ENCODE results near the gene NAA38. TPM values are rescaled to one million over a fixed set of nuclear protein-coding genes. Genes with fewer than 3 reads are reported as not detected.

The NAA38 gene
- polyA plus RNA-seq, 1 donor (not counting 4 experiments of a cell fraction or from before 2014, with no cell fraction given), result 70.9 TPM

DNA sequence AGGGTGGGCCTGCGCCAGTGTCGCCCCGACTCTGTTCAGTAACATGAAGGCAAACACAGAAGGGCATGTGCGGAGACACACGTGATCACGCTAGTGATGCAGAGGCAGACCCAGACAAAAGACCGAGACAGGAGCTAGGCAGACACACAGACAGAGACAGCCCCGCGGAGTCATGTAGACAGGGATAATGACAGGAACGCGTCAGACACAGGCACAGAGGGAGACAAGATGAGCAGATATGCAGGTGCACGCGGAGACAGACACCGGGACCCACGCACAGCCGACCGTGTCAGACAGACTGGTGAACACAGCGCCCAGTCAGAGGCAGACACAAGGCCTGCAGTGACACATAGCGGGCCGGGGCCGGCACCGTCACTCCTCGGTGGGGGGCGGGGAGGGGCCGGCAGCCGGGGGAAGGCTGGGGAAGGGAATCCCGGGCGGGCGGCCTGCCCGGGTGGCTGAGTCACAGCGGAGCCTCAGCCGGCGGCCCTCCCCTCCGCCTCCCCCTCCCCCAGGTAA is 15.9 kb downstream of the NAA38 start:
- H3K4me3 ChIP-seq (ENCODE audit: control insufficient read depth in 2 of 3, extremely low read depth in 1 of 3, insufficient read depth in 2 of 3, low read depth in 1 of 3, low read length in 3 of 3), result peak overlapping the region; percentile 67 to 98 (median 97)
- peak overlapping the region; percentile 99 for H3K27ac ChIP-seq (ENCODE audit: control insufficient read depth, insufficient read depth, low read length)
- peaks cover 26% of the 10 kb centered on the region for H3K79me2 ChIP-seq (ENCODE audit: control insufficient read depth, insufficient read depth, low read length)
- no peaks in the 10 kb centered on the region for H3K9me1 ChIP-seq (ENCODE audit: control insufficient read depth, extremely low read depth, insufficient read depth, low read length)
- dilution Hi-C loops (cut with MboI; ENCODE audit: extremely low pct_ligation_motif_present, low sequenced_read_pairs), result no loop called here
- H3K9me3 ChIP-seq (ENCODE audit: control insufficient read depth, low read depth, low read length), result no peaks in the 10 kb centered on the region
- DNase-seq (ENCODE audit: low read depth, low spot score) (no peak), FAIRE-seq (peak; percentile 74)
- H3K36me3 ChIP-seq (ENCODE audit: control insufficient read depth in 2 of 2, extremely low read depth in 1 of 2, insufficient read depth in 2 of 2, low read length in 2 of 2), result peaks cover 7 to 13% of the 10 kb centered on the region in 2 experiments
- peaks cover 54% of the 10 kb centered on the region for H3K4me1 ChIP-seq (ENCODE audit: control insufficient read depth, extremely low read depth, insufficient read depth, low read length)
- peak overlapping the region; percentile 99 for H3K9ac ChIP-seq (ENCODE audit: control insufficient read depth, extremely low read depth, insufficient read depth, low read length)
- peaks cover 3% of the 10 kb centered on the region for H4K20me1 ChIP-seq (ENCODE audit: control insufficient read depth, extremely low read depth, insufficient read depth, low read length)
- H2AFZ ChIP-seq (ENCODE audit: control insufficient read depth, low read length), result peak overlapping the region; percentile 67
- TF ChIP-seq, protein P1, sequence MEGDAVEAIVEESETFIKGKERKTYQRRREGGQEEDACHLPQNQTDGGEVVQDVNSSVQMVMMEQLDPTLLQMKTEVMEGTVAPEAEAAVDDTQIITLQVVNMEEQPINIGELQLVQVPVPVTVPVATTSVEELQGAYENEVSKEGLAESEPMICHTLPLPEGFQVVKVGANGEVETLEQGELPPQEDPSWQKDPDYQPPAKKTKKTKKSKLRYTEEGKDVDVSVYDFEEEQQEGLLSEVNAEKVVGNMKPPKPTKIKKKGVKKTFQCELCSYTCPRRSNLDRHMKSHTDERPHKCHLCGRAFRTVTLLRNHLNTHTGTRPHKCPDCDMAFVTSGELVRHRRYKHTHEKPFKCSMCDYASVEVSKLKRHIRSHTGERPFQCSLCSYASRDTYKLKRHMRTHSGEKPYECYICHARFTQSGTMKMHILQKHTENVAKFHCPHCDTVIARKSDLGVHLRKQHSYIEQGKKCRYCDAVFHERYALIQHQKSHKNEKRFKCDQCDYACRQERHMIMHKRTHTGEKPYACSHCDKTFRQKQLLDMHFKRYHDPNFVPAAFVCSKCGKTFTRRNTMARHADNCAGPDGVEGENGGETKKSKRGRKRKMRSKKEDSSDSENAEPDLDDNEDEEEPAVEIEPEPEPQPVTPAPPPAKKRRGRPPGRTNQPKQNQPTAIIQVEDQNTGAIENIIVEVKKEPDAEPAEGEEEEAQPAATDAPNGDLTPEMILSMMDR (optimal IDR thresholded peaks at IDR 0.05 in 1 of 3, IDR thresholded peaks at IDR 0.05 in 1 of 3, conservative IDR thresholded peaks at IDR 0.05 in 1 of 3; ENCODE audit: extremely low read depth in 1 of 3, insufficient read depth in 2 of 3, low read length in 3 of 3), result peak in 1 of 3 experiments; percentile 67
- TF ChIP-seq EZH2 (IDR thresholded peaks at IDR 0.05; ENCODE audit: low read length), result no peak
- H3K4me2 ChIP-seq (ENCODE audit: control insufficient read depth, extremely low read depth, insufficient read depth, low read depth, low read length), result peak overlapping the region; percentile 99
- H3K27me3 ChIP-seq (ENCODE audit: control insufficient read depth, extremely low read depth, insufficient read depth, low read length), result no peaks in the 10 kb centered on the region

DNA sequence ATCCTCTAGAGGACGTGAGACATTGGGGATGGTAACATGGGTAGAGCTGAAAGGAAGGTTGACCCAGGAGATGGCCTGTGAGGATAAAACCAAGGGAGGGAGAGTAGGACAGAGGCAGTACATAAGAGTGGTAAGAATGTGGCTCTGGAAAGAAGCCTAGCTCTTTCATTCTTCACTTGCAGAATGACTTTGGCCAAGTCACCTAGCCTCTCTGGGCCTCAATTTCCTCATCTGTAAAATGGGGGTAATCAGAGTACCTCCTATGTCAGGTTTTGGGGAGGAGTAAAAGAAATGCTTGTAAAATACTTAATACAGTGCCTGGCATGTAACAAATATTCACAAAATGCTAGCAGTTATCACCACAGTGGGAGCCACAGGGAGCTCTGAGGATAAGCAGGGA is 16.5 kb downstream of the NAA38 start:
- Histone ChIP-seq H4K20me1 (ENCODE audit: control insufficient read depth, extremely low read depth, insufficient read depth, low read length) (peaks cover 3% of the 10 kb centered on the region), H3K79me2 (ENCODE audit: control insufficient read depth, insufficient read depth, low read length) (peaks cover 24% of the 10 kb centered on the region), H3K4me2 (ENCODE audit: control insufficient read depth, extremely low read depth, insufficient read depth, low read depth, low read length) (peak overlapping the region; percentile 99), H2AFZ (ENCODE audit: control insufficient read depth, low read length) (no peak overlapping the region), H3K27me3 (ENCODE audit: control insufficient read depth, extremely low read depth, insufficient read depth, low read length) (no peaks in the 10 kb centered on the region), H3K4me3 (ENCODE audit: control insufficient read depth in 2 of 3, extremely low read depth in 1 of 3, insufficient read depth in 2 of 3, low read depth in 1 of 3, low read length in 3 of 3) (peak overlapping the region in 2 of 3 experiments; percentile 67 to 71), H3K9me1 (ENCODE audit: control insufficient read depth, extremely low read depth, insufficient read depth, low read length) (no peaks in the 10 kb centered on the region), H3K36me3 (ENCODE audit: control insufficient read depth in 2 of 2, extremely low read depth in 1 of 2, insufficient read depth in 2 of 2, low read length in 2 of 2) (peaks cover 5 to 13% of the 10 kb centered on the region in 2 experiments), H3K9ac (ENCODE audit: control insufficient read depth, extremely low read depth, insufficient read depth, low read length) (peak overlapping the region; percentile 66), H3K4me1 (ENCODE audit: control insufficient read depth, extremely low read depth, insufficient read depth, low read length) (peaks cover 54% of the 10 kb centered on the region), H3K27ac (ENCODE audit: control insufficient read depth, insufficient read depth, low read length) (peak overlapping the region; percentile 99), H3K9me3 (ENCODE audit: control insufficient read depth, low read depth, low read length) (no peaks in the 10 kb centered on the region)
- no peak for FAIRE-seq
- TF ChIP-seq, protein P1 (optimal IDR thresholded peaks at IDR 0.05 in 1 of 3, IDR thresholded peaks at IDR 0.05 in 1 of 3, conservative IDR thresholded peaks at IDR 0.05 in 1 of 3; ENCODE audit: extremely low read depth in 1 of 3, insufficient read depth in 2 of 3, low read length in 3 of 3), result no peak
- no peak for TF ChIP-seq EZH2 (IDR thresholded peaks at IDR 0.05; ENCODE audit: low read length)
- dilution Hi-C loops (cut with MboI; ENCODE audit: extremely low pct_ligation_motif_present, low sequenced_read_pairs), result no loop called here
- DNase-seq (ENCODE audit: low read depth, low spot score), result no peak
